Hematopoietic multipotent progenitor cell treated with erythropoietin and hydrocortisone succinate and interleukin-3 and kit ligand, for 4 days (in vitro differentiated cells): ENCODE results near the gene HMGXB4.

Experiments used
- DNase-seq: peaks from one replicate; pipeline ENCODE4 v3.0.0-alpha.2; 2015

The HMGXB4 gene

DNA sequence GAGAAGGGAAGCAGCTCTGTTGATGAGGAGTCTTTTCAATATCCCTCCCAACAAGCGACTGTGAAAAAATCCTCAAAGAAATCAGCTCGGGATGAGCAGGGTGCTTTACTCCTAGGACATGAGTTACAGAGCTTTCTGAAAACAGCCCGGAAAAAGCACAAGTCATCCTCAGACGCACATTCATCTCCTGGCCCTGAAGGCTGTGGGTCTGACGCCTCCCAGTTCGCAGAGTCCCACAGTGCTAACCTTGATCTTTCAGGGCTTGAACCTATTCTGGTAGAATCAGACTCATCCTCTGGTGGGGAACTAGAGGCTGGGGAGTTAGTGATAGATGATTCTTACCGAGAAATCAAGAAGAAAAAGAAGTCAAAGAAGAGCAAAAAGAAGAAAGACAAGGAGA is 7.7 kb downstream of the HMGXB4 start:
- no peak for DNase-seq

DNA sequence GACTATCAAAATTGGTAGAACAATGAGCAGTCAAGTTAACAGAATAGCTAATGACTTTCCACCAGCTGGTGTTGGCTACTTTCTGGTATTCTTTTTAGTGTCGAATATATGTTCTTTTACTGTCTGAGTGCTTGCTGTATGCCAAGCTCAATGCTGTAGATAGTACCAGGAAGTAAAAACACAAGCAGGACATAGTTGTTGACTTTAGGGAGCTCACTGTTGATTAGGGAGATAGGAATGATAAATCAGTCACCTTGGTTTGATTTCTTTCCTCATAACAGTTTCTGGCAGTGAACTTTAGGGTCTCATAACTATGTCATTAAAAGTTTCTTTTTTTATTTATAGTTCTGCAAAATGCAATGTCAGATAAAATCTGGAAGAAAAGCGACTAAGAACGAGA is 9.0 kb downstream of the HMGXB4 start:
- DNase-seq, result no peak

DNA sequence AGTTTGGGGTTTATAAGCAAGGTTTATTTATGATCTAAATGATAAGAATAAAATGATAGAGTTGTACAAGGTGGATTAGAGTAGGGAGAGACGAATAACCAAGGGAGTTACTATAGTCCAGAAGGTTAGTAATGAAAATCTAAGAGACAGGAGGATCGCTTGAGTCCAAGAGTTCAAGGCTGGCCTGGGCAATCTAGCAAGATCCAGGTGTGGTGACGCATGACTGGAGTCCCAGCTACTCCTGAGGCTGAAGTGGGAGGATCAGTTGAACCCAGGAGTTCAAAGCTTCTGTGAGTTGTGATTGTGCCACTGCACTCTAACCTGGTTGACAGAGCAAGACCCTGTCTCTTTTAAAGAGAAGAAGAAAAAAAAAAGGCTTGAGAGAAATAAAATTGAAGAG is 12.3 kb downstream of the HMGXB4 start:
- DNase-seq, result no peak

DNA sequence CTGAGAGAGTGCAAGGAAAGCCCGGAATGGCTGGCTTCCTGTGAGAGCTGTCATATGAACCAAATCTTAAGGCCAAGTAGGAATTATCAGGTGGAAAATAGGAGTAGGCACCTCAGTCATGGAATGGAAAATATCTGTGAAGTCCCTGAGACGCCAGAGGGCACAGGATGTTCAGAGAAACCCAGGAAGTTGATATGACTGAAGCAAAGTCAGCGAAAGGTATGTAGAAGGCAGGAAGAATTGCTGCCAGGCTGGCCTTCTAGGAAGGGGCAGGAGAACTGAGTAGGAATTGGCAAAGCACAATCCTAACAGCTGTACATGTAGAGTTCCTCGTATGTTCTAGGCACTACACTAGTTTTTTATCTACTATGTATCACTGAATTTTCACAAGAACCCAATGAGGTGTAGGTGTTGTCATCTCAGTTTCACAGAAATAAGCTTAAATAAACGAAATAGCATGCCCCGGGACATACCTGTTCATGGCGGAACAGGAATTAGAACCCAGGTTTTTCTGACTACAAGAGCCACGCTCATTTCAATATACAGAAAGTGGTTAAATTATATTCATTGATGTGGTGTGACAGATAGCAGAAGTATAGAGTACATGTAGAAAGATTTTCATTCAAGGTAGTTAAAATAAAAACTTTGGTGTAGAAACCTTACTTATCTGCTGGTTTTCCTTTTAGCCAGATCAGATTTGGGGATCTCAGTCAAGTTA is 17.0 kb downstream of the HMGXB4 start:
- DNase-seq, result no peak

DNA sequence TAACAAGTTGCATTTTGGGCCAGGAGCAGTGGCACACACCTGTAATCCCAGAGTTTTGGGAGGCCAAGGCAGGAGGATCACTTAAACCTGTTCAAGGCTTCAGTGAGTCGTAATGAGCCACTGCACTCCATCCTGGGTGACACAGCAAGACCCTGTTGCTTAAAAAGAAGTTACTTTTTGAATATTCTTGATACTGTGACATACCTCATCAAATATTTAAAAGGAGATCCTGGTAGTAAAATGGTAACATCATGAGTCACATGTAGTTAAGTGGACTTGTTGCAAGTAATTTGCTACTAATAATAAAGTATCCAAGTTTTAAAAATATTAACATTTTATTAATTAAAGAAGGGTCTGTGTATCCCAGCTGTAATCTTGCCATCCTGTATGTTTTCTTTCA is 18.3 kb downstream of the HMGXB4 start:
- DNase-seq, result no peak

DNA sequence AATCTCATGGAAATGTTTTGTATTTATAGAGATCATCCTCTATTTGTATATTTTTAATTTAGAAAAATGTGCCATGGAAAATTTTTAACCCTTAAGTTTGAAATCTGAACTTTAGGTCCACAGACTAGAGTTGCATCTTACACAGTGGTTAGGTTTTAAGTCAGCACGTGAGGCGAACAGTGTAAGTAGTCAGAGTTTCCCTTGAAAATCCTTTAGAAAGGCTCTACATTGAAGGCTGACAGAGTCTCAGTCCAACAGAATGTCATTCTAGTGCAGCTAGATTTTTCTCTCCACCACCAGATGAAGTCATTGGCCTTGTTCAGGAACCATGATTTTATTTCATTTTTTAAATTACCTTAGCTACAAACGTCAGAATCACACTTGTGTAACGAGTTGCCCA is 18.7 kb downstream of the HMGXB4 start:
- DNase-seq, result no peak

DNA sequence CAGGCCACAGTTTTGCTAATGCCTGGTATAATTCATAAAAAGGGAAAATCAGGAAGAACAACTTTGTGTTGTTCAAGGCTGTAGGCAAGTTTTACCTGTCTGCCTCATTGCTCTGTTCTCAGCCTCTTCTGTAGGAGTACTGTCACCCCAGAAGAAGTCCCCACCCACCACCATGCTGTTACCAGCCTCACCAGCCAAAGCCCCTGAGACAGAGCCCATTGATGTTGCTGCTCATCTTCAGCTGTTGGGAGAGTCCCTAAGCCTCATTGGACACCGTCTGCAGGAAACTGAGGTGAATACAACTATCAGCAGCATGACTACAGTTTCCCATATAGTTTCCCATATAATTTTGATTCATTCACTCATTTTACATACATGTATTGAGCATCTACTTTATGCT is 30.8 kb downstream of the HMGXB4 start:
- no peak for DNase-seq

DNA sequence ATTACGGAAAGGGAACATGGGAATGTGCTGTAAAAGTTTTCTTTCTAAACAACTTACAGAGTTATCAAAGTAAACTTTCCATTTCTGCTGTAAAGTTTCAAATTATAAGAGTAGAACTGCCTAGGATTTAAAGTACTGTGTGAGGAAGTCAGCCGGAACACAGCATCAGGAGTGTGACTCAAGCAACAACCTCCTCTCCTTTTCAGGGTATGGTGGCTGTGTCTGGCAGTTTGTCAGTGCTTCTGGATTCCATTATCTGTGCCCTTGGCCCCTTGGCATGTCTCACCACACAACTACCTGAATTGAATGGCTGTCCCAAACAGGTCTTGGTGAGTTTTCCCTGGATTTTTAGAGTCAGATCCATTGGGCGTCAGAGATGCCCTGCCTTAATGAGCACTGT is 35.5 kb downstream of the HMGXB4 start:
- DNase-seq, result no peak

DNA sequence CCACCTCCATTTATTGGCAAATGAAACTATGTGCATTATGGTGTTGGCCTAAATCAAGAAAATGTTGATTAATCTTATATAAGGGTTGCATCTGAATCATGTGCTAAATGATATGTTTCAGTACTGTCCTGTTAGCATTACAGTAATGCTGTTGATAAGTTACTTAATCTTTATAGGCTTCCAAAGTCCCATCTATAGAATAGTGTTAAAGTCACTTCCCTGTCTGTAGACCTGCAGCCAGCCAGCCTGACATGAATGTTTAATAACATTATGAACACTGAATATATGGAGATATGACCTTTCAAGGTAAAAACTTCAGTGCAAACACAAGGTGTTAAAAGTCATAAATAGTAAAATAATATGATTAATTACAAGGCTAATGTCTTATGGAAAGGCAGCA is 38.8 kb downstream of the HMGXB4 start:
- DNase-seq, result no peak

DNA sequence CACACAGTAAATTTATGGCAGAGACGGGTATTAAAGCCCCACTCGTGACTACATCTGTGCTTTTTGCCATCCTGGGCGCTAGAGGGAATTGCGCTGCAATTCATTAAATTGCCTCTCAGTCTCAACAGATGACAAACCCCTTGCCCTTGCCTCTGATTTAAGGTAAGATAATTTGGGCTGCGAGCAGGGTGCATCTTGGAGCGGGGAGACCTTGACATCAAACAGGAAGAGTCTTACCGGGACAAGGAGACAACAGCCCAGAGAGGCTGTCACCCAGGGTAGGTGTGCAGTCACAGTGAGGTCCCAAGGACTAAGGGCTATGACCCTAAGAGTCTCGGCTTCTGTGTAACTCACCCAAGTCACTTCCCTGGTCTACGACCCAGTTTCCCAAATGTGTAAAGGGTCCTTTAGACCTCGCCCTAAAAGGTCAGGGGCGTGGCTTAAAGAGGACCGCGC is 42.0 kb downstream of the HMGXB4 start:
- DNase-seq, result peak; percentile 65

DNA sequence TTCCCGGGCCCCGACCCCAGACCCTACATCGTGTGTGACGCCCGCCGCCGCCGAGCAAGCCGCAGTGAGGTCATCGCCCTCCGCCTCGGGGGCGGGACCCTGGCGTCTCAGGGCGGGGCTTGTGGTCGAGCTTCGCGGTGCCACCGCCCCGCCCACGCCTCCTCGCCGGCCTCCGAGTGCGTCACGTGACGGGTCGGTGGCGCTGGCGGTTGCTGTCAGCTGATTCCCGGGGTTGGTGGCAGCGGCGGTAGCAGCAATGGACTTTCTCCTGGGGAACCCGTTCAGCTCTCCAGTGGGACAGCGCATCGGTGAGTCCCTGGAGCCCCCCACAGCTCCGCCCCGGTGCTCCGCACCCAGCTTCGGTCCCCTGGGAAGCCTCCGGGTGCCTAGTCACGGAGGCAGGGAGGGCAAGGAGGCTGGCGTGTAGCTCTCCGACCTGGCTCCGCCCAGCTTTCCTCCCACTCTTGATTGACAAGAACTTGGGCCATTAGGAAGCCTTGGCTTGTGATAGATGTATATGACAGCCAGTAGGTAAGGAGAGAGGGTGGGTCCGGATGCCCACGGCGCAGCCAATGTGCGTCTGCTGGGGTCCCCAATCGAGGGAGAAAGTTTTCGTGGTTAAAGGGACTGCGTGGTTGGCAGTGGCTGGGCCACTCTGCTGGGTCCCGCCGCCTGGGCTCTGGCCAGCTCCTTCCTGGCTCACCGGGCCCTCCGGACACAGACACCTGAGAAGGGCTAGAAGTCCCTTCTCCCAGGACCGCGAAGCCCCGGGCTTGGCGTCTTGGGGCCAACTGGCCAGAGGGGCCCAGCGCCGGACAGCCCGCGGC is 42.6 kb downstream of the HMGXB4 start, which contains the start of gene TOM1:
Gene TOM1 (plus strand): TSS at position 222 of the 827 bp plus-strand sequence. CDS start 35 bp downstream, at position 257.
- DNase-seq, result peak; percentile 99

DNA sequence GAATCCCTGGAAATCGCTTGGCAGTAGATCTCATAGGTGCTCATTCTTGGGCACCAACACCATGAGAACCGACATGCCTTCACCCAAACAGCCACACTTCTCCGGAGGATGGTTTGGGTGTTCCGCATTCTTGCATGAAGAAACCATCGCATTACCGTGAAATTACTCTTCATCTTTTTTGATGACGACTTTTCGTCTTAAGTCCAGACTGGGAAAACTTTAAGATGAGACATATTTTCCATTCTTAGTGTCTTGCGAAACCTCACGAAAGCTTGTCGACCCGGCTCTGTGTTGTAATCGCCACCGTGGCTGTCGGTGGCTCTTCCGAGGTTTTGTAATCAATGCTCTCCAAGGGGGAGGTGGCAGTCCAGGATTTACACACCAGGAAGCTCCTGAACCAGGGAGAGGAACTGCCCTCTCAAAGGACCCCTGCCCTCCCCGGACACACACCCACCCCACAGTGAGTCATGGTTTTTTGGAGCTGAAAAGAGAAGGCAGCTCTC is 44.1 kb downstream of the HMGXB4 start:
- DNase-seq, result peak; percentile 72

DNA sequence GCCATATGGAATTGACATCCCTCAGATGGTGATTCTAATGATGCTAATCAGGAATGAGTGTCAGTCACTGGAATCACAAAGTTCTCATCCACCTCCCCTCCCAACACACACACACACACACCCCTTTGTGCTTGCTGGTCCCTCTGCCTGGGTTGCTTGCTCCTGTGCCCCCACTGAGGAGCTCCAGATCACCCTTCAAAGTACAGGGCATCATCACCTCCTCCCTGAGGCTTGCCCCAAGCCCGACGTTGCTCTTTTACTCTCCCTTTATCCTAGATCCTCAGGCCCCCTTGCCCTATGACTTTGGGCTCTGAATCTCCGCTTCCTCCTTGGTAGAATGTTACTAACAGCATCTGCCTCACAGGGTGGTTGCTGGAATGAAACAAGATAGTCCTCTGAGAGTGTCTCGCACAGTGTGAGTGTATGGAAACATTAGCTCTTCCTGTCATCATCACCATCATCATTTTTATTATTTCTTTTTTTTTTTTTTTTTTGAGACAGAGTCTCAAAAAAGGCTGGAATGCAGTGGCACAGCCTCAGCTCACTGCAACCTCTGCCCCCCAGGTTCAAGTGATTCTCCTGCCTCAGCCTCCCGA is 45.8 kb downstream of the HMGXB4 start:
- no peak for DNase-seq

DNA sequence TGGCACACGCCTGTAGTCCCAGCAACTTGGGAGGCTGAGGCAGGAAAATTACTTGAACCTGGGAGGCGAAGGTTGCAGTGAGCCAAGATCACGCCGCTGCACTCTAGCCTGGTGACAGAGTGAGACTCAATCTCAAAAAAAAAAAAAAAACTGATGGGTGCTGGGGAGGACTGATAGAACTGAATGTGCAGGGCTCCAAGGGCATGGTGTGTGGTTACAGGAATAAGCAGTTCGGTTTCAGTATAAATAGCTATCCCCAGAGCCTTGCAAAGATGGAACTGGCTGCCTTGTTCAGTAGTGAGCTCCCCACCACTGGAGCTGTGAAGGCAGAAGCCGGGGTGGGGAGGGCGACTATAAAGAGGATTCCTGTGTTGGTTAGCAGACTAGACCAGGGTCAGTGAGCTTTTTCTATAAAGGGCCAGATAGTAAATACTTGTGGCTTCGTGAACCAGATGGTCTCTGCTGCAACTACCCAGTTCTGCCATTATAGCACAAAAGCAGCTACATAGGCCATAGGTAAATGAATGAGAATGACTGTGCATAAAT is 48.3 kb downstream of the HMGXB4 start:
- no peak for DNase-seq

DNA sequence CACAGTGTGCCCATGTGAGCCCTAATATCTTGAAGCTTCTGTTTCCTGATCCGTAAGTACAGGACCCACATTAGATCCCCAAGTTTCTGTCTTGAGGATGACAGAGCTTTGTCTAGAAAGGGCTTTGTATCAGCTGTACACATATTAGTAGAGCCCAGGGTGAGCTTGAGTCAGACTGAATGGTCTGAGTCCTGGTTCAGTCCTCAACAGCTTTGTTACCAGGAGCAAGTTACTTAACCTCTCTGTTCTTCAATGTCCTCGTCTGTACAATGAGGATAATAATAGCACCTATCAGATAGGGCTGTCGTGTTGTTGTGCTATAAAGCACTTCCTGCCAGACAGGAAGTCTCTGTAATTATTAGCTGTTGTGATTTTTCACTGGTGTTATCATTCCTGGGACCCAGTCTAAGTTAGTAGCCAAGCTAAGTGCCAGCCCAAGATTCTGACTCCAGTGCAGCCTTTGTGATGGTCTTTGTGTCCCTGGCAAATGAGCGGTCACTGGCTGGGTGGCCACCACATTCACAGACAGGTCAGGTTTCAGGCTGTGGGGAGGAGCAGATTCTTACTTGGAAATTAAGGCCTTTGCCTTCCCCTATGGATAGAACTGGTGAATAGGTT is 49.2 kb downstream of the HMGXB4 start:
- no peak for DNase-seq

DNA sequence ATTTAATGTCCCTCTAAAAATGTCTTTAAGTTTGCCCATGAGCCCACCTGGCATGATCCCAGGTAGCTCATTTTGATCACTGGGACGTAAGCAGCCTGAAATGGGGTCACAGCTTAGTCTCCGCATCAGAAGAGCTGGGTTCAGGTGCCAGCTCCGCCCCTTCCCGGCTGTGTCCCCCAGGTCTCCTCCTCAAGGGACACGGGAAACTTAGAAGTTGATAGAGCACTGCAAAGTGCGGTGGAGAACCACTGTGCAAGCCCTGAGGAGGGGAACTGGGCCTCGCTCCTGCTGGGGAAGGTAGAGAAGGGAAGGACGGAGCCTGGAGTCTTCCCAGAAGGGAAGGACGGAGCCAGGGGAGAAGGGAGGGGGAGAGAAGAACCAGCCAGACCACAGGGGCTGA is 50.1 kb downstream of the HMGXB4 start:
- no peak for DNase-seq

DNA sequence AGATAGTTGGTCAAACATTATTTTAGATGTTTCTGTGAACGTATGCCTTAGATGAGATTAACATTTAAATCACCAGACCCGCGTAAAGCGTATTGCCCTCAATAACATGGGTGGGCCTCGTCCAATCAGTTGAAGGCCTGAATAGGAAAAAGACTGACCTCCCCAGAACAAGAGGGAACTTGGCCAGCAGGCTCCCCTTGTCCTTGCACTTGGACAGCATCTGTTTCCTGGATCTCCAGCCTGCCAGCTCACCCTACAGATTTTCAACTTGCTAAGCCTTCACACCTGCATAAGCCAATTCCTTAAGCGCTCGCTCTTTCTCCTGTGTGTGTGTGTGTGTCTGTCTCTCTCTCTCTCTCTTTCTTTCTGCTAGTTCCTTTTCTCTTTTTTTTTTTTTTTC is 50.6 kb downstream of the HMGXB4 start:
- DNase-seq, result no peak

DNA sequence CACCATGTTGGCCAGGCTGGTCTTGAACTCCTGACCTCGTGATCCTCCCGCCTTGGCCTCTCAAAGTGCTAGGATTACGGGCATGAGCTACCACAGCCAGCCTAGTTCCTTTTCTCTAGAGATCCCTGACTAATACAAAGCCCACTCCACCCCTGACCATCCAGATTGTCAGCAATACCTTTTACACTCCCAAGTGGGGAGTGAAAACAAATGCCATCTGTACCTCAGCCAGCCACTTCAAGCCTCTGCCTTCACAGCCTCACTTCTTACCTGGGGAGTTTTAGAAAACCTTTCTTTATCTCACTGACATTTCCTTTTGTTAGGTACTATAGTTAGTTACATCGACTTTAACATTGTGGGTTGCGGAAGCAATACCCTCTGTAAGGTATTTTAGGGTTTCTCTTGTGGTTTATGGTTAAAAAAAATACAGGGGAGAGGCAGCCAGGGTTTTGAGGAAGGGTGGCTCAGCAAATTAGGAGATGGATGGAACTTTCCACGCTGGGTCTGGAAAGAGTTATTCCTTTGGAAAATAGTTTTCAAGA is 51.3 kb downstream of the HMGXB4 start:
- DNase-seq, result peak; percentile 15

DNA sequence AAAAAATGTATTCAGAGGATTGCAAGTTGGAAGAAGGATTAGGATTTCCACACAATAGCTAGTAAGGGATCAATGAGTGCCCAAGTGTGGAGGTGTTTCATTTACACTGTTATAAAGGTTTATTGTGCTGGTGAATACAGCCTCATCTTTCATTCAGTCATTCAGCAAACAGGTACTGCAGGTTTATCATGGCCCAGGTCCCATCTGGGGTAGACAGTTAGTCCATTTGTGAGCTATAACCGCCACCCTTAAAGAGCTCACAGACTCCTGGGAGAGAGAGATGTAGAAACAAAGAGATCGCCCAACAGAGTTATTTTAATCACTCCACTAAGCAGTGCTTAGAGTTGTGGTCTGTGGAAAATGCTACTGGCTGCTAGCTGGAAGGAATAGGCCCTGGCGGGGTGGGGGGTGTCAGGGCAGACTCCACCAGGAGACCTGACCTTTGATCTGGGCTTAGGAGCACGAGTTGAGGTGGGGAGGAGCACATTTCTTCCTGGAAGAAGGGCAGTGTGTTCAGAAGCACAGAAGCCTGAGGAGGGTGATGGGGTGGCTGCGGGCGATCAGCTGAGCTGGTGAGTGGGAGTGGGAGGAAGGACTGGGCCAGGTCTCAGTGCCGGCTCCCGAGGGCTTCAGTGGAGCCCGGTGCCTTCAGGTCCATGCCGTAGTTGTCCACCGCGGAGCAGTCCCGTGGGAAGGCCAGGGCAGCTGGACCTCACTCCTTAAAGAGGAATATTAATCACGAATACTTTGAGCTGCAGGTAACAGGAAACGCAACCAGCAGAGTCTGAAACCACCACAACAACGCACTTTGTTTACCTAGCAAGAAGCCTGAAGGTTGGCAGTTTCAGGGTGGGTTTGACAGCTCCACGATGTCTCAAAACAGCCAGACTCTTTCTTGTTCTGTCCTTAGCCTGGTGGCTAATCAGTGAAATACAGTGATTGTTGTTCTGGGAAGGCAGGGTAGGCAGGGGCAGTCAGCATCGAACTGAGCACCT is 53.6 kb downstream of the HMGXB4 start:
- no peak for DNase-seq

DNA sequence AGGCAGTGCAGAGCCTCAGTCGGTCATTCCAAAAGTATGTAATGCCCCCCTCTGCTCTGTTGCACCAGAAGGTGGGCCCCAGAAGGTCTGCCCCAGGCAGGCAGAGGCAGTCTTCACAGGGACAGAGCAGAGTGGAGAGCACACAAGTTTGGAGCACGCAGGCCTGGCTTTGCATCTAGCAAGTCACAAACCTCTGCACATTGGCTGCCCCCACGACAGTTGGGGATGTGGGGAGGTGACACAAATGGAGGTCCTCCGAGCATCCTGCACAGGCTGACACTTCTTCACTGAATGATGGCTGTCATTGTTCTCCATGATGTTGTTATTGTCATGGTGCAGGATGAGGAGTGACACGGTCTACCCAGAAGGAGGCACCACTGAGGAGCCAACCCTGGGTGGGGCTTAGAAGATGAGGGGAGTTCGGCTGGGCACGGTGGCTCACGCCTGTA is 54.3 kb downstream of the HMGXB4 start:
- DNase-seq, result no peak
